NCI-H2196 treated with DMSO at 0.1 percent for 48 hours (cell line): ENCODE results near the gene MORC4.
A peak's percentile ranks its signal among the peaks of the same experiment; 100 is the strongest.
"Not testable (repeated sequence)": the region's sequence is repeated elsewhere in the genome, so short reads cannot be mapped to it uniquely, and the experiment has no call there.

Experiments used
- DNase-seq: peaks from one replicate; lab custom pipeline; 2025; ENCODE audit not compliant: unreplicated experiment; lab: John Stamatoyannopoulos, UW

MORC4 gene

GRCh38 chrX:107000013-107000515 lies at the start of gene MORC4:
MORC4 (minus strand) TSS chrX:107000212; CDS start chrX:106999969, 243 bp downstream.
- peak; percentile 52 for DNase-seq

DNA sequence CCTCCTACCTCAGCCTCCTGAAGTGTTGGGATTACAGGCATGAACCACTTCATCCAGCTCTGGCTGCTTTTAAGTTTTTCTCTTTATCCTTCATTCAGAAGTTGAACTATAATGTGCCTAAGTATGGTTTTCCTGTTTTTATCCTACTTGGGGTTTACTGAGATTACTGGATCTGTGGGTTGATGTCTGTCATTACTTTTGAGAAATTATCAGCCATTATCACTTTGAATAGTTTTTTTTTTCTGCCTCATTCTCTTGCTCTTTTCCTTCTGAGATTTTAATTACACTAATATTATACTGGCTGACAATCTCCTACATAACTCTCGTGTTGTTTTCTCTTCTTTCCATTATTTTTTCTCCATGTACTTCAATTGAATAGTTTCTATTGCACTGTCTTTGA lies 47.6 kb upstream of the MORC4 start:
- DNase-seq, result no peak

- no peak for DNase-seq
These were observed 29.7 kb upstream of the MORC4 start for GRCh38 chrX:107029752-107030151.

DNA sequence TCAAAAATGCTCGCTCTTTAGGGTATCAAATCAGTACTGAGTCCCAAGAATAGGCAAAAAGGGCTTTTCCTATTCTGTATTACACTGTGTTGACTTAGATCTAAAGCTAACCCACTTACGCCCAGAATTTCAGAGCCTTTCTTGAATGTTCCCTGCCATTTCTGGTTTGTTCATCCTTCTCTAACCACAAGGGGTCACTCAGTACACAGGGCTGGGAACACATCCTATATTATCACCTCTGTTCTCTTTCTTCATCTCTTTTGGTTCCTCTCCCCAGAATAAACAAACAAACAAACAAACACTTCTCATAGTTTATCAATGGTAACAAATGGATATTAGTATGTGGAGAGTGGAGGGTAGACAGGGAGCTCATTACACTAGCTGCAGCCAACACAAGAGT lies 25.5 kb upstream of the MORC4 start:
- no peak for DNase-seq

DNA sequence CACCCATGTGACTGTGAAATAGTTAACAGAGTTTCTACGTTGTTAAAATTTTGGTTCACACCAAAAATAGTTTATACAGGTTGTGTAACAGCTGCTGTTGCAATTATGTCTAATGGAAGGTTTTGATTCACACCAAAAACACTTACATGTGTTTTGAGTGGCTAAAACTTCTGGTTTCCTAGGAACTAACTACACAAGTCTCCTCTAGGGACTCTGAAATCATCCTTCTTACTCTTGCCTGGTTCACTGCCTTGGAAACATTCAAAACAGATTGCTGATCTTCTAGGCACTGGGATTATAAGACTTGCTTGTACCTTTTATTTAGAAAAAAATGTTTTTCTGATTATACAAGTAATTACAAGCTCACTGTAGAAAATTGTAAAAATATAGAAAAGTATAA lies 14.9 kb upstream of the MORC4 start:
- no peak for DNase-seq

DNA sequence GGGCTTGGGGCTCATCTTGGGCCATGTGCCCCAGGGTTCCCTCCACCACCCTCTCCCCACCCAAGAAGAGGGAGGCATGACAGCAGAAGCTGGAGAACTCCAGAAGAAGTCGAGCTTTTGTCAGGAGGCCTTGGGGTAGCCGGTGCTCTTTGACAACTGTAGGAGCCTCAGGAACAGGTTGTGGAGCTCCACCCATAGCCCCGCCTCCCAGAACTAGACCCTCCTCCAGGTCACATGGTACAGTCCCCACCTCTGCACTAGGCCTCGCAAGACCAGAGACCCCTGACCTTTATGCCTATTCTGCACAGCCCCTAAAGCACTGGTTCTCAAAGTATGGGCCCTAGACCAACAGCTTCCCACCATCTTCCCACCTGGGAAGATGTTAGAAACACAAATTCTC lies 8.0 kb upstream of the MORC4 start:
- DNase-seq, result no peak

GRCh38 chrX:106999002-106999975 lies 723 bp downstream of the MORC4 start:
- peak; percentile 21 for DNase-seq

DNA sequence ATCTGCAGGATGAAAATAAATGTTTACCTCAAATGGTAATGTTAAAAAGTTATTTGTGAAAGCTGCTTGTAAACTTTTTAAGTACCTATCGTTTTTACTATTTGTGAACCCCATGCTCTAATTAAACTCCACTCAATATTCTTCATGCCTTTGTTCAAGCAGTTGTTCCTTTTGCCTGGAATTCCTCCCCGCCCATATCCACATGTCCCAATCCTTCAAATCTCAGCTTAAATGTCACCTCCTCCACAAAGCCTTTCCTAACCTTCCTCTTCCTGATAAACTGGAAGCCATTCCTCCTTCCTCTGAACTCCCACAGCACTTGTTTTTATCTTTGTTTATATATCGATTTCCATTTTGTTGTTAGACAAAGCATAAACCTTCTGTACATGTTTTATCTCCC lies 2.4 kb downstream of the MORC4 start:
- DNase-seq, result no peak

GRCh38 chrX:106995678-106996077 lies 4.3 kb downstream of the MORC4 start:
- no peak for DNase-seq

DNA sequence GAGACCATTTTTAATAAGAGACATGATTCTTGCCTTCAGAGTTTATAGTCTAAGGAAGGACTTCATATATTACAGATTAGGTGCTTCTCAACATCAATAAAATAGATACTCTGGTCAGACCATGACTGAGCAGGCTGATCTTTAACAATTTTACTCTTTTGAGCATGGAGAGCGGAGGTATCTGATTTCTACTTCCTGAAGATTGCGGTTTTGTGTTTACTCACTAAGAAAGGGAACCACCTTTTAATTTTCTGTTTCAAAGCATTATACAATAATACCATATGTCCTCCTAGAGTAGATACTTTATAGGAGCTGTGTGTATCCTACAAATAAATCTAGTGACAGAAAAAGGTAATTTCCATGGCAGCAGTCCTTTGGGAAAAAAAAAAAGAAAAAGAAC lies 12.5 kb downstream of the MORC4 start:
- DNase-seq, result no peak

DNA sequence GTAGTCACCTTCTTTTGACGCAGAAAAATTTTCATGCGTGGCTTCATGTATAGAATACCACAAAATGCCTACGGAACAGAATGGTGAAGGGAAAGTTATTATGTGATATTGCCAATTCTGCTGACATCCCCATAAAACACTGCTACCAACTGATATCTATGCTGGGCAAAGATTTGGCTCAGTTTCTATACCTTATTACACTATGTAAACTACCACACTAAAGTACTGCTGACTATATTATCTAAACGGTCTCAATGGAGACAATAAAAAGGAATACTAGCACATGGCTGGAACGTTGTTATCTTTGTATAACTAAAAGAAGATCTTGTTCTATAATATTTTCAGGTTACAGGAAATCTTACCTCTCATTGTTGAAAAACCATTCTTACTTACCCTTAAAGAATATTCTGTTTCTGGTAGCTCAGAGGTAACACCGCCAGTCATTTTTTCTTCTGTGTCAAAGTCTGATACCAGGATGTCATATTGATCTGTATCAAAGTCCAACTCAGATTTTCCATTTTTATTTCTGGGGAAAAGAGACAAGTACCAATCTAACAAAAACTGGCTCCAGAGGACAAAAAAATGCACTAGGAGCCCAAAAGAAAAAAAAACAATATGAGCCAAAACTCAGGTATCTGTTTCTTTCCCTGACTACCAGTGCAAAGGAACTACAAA lies 18.9 kb downstream of the MORC4 start:
- no peak for DNase-seq

DNA sequence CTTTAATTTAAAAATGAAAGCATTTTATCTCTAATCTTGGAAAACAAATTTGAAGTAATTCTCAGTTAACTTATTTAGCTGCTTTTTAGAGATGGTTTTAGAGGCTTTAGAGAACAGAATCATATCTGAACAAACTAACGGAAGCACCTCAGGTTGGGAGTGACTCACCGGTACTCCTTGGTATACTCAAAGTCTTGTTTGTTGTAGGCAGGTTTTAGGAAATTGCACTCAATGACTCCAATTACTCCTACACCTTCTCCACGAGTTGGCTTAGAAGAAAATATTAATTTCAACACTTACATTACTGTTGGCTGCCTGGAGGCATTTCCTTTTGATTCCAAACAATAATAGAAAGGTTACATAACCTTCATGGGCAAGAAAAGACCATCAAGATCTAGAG lies 23.6 kb downstream of the MORC4 start:
- no peak for DNase-seq

DNA sequence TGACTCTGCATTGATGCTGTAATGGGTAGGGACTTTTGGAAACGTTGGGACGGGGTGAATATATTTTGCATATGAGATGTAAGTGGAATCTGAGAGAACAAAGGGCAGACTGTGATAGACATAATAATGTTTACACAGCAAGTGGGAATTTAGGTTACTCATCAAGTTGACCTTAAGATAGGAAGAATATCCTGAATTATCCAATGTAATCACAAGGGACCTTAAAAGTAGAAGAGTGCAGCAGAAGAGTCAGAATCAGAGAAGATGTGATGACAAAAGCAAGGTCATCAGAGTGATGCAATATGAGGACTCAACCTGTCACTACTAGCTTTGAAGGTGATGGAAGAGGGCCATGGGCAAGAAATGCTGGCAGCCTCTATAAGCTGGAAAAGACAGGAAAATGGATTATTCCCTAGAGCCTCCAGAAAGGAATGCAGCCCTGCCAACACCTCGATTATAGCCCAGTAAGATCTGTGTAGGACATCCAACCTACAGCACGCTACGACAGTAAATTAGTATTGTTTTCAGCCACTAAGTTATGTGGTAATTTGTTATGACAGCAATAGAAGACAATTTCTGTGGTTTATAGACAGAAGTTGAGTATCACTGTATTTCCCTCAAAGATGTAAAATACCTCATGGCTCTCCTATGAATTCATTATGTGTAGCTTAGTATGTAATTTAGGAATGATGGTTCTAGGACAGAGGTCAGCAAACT lies 26.4 kb downstream of the MORC4 start:
- no peak for DNase-seq

GRCh38 chrX:106972896-106973295 lies 27.1 kb downstream of the MORC4 start:
- no peak for DNase-seq

- DNase-seq, result not testable (repeated sequence)
These were observed 33.5 kb downstream of the MORC4 start for GRCh38 chrX:106966547-106966946.

- DNase-seq, result no peak
These were observed 35.7 kb downstream of the MORC4 start for GRCh38 chrX:106964290-106964689.

DNA sequence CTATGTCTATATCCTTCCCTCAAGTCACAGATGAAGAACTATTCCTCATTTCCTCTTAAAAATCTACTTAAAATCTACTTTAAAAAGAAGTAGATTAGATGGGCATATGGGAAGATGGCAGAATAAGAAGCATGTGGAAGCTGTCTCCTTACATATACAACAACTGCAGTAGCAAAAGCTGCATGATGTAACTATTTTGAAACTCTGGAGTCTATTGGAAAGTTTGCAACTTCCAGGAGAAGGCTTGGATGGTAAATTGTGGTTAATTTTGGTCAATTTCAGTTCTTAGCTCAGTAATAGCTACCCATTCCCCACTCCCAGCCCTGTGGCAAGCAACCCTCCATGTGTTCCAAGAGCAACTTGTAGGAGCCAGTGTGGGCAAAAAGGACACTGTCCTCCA lies 36.9 kb downstream of the MORC4 start:
- no peak for DNase-seq

GRCh38 chrX:106959901-106960300 lies 40.1 kb downstream of the MORC4 start:
- DNase-seq, result no peak

DNA sequence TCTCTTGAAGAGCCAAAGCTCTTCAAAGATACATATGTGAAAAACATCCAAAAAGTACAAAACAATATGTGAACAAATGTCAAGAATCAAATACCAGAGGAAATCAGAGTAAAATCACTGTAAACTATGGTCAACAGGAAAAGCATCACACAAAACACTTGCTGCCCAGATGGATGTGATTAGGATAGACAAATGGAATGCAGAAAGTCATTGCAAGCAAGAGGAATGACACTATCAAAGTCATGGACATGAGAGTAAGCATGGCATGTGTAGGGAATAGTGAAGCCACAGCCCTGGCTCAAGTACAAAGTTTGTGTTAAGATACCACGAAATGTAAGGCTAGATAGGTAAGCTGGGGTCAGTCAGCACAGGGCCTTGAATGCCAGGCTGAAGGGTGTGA lies 42.2 kb downstream of the MORC4 start:
- DNase-seq, result no peak

DNA sequence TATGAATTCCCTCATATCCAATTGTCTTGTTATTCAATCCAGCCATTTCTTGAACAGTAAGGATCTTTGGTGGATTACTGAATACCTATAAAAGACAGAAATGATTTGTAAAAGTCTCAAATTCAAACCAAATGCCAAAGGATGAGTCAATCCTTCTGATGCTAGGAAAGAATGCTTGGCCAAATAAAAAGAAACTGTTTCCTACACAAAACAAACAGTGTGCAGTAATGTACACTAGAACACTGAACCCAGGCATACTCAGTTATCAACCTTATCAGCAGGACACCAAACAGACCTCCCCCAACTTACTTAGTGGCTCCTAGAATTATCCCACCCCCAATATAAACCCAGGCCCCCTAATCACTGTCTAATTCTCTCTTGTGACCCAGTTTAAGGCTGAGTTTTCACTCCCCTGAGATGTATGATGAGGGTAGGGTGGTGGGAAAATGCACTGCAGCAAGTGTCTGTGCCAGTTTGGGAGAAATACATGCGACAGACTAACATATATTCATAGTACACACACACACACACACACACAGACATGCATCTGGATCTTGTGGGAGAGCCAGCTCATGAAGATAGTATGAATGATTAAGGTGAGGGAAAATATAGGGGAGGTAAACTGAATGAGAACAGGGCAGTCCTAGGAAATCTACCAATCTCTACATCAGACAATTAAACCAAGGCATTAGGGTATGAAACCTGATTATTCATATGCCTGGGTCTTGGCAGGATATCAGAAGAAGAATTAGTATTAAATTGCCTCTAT lies 44.8 kb downstream of the MORC4 start:
- no peak for DNase-seq

DNA sequence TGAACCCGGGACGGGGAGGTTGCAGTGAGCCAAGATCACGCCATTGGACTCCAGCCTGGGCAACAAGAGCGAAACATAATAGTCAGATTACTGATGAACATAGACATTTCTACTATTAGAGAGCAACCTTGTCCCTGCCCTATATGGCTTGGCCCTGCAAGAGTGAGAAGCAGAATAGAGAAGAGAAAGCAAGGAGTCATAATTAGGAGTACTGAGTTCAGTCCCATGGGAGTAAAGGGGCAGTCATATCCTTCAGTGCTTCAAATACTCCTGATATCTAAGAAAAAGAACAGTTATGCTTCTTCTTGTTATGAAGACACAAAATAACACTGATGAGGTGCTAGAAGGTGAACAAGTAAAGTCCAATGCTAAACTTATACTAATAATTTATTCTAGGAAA lies 46.0 kb downstream of the MORC4 start:
- no peak for DNase-seq
